Astrocyte (in vitro differentiated cells and primary cell): ENCODE measurements around the gene IQGAP1.

Source experiments
- EZH2 ChIP-seq: IDR thresholded peaks from 2 replicates; pipeline ENCODE4 v1.6.1; 2012; ENCODE audit warnings: mild to moderate bottlenecking, low read length, inconsistent platforms; ENCODE audit not compliant: insufficient read depth
- TF ChIP-seq, protein P1 (sequence below): IDR thresholded peaks from 2 replicates; pipeline ENCODE4 v1.5.1; 2011; ENCODE audit warnings: low read depth, mild to moderate bottlenecking, inconsistent platforms, low read length, moderate library complexity; ENCODE audit not compliant: insufficient read depth

DNA sequence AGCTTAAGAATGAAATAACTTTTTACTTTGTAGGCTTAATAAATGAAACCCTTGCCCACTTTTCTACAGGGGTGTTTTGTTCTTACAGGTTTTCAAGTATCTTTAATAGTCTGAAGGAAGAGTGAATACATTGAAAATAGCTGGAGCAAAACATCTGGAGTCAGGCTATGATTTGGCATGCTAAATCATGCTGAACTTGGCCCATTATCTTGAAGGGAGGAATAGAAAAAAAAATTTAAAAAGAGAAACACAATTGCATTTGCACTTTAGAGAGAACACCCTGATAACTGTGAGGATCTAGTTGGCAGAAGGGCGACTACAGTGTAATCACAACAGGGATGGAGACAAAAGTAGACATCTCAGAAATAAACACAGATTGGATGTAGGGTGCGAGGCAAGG is 1.8 kb upstream of the IQGAP1 start:
- TF ChIP-seq, protein P1, sequence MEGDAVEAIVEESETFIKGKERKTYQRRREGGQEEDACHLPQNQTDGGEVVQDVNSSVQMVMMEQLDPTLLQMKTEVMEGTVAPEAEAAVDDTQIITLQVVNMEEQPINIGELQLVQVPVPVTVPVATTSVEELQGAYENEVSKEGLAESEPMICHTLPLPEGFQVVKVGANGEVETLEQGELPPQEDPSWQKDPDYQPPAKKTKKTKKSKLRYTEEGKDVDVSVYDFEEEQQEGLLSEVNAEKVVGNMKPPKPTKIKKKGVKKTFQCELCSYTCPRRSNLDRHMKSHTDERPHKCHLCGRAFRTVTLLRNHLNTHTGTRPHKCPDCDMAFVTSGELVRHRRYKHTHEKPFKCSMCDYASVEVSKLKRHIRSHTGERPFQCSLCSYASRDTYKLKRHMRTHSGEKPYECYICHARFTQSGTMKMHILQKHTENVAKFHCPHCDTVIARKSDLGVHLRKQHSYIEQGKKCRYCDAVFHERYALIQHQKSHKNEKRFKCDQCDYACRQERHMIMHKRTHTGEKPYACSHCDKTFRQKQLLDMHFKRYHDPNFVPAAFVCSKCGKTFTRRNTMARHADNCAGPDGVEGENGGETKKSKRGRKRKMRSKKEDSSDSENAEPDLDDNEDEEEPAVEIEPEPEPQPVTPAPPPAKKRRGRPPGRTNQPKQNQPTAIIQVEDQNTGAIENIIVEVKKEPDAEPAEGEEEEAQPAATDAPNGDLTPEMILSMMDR = no peak
- no peak for TF ChIP-seq EZH2
